Coronary artery (tissue), 2 donors: ENCODE measurements around the gene SMARCD3.

Source experiments
- DNase-seq: peaks from one replicate; pipeline ENCODE4 v3.0.0-alpha.2; 2017; ENCODE audit warnings: low spot score
- H3K27ac ChIP-seq, 2 donors: fragments of 200-600 bp; sonication (generic); one replicate each; pipeline ENCODE4 v1.5.1; 2016 to 2019
- H3K4me3 ChIP-seq: fragments of 200-600 bp; sonication (generic); 2 replicates; pipeline ENCODE4 v1.5.1; 2016; ENCODE audit warnings: mild to moderate bottlenecking, moderate library complexity
- TF ChIP-seq, protein P1 (sequence below): fragments of 200-600 bp; sonication (generic); IDR thresholded peaks from one replicate; pipeline ENCODE4 v1.5.1; 2019; ENCODE audit warnings: antibody characterized with exemption

Gene SMARCD3

DNA sequence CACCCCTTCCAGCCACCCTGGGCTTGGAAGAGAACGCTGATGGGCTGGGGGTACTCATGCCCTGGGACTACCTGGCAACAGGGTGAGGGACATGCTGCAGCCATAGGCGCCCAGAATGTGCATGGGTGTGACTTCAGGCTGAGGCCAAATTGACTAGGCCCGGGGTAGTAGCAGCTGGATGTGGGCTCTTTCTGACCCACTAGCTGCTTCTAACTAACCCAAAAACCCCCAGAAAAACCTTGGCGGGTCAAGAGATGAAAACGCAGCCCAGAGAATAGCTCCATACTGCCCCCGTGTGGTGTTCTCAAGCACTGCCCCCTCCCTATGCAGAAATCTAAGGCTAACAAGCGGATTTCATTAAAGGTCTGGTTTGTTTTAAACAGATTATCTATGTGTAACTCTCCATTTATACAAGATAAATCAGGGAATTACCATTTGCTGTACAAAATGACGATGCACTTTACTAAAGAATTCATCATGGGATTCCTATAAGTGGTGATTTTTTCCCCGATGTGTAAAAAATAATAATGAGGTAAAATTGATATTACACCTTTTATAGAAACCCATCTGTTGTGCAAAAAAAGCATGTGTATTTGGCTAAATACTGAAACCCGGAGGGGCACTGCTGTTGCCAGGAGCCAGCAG lies 4.2 kb downstream of the SMARCD3 start:
- Histone ChIP-seq H3K4me3 (peak overlapping the region; percentile 94), H3K27ac (peak overlapping the region; percentile 9 to 99)
- TF ChIP-seq, protein P1, sequence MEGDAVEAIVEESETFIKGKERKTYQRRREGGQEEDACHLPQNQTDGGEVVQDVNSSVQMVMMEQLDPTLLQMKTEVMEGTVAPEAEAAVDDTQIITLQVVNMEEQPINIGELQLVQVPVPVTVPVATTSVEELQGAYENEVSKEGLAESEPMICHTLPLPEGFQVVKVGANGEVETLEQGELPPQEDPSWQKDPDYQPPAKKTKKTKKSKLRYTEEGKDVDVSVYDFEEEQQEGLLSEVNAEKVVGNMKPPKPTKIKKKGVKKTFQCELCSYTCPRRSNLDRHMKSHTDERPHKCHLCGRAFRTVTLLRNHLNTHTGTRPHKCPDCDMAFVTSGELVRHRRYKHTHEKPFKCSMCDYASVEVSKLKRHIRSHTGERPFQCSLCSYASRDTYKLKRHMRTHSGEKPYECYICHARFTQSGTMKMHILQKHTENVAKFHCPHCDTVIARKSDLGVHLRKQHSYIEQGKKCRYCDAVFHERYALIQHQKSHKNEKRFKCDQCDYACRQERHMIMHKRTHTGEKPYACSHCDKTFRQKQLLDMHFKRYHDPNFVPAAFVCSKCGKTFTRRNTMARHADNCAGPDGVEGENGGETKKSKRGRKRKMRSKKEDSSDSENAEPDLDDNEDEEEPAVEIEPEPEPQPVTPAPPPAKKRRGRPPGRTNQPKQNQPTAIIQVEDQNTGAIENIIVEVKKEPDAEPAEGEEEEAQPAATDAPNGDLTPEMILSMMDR: peak; percentile 86
- no peak for DNase-seq

DNA sequence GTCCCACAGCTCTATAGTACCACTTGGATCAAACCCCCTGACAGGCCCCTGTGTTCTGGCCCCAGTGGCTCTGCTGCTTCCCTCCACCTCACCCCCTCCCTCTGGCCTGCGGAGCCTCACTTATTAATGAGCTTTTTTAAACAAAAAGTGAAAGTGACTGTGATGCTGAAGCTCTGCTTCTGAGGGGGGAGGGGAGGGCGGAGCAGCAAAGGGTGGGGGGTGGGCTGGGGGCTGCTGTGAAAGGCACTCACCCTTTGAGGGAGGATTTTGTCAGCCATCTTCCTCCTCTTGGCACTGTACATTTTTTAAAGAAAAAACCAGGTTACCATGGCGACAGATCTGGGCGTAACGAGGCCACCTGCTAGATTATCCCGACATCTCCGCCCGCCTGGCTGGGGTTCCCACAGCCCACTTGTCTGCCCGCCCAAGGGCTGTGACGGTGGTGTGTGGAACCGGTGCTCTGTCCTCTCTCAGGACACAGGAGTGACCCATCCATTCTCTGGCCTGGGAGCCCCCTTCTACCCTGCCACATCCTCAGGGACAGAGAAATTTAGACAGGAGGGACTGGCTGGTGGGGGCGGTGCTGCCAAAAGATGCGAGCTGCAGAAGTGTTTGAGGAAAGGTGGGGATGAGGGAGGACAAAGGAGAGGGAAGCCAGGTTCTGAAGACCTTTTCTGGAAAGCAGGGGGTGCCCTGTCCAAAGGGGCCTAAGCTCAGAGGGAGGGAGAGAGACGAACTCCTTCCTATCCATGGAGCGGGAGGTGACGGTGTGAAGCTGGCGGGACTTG lies 4.9 kb downstream of the SMARCD3 start:
- Histone ChIP-seq H3K4me3 (peak overlapping the region; percentile 23), H3K27ac (peak overlapping the region; percentile 9 to 29)
- DNase-seq: no peak
- TF ChIP-seq, protein P1: no peak

DNA sequence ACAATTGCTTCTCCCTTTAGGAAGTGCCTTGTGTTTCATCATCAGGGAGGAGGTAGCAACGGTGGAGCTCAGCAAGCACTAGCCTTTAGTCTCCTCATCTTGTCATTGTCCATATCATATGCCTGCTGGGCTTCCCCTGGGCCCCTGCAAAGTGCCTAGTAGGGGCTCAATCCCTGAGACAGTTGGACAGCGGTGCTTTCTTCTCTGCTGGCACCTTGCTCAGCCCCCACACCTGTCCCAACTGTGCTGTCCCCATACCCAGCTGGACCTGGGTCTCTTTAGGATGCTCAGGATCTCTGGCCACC lies 5.5 kb downstream of the SMARCD3 start:
- TF ChIP-seq, protein P1: no peak
- H3K27ac ChIP-seq: no peak overlapping the region
- no peak overlapping the region for H3K4me3 ChIP-seq
- no peak for DNase-seq

DNA sequence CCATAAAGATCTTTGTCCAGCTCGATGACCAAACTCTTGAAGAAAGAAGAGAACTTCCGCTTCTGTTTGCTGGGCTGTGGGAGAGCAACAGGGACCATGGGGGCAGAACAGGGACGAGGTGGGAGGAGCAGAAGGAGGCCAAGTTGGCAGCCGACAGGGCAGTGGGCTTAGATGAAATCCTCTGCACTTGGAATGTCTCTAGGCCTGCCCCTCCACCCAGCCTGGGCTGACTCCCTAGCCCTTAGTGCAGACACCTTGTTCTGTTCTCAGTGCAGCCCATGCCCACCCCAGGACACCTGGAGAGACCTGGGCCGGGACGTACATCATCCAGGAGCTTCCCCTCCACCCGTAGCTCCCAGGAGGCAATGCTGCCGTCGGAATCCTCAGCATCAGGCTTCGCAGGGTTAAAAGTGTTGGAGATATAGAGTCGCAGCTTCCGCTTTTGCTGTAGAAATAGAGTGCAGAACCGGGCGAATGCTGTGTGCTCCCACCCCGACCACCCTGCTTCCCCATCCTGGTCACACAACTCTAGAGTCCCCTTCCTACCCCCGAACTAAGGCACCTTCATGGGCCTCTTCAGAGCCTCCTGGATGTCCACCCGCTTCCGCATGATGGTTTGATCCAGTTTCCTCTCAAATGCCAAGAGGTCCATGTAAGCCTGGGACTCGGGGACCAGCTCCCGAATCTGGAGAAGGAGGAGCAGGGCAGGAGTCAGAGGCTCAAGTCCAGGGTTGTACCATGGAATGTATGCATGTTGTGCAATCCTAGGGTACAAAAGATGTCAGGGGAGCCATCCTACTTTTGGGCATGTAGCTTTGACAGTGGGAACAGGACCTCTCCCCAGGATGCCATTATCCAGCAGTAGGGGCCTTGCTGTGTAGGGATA lies 6.1 kb downstream of the SMARCD3 start:
- TF ChIP-seq, protein P1: no peak
- Histone ChIP-seq H3K27ac (no peak overlapping the region), H3K4me3 (no peak overlapping the region)
- DNase-seq: no peak

DNA sequence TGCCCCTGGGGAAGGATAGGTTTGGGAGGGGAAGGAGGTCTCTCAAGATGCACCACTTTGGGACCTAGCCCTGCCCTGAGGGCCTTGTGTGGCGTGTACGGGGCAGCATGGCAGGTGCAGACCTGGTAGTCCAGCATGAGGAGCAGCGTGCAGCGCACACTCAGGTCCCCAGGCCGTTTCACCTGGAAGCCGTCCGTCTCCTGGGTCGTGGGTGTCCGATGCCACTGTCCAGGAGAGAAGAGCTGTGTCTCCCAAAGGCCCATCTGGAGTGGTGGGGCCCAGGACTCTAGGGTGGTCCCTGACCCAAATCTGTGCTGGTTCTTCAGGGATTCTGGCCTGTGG lies 6.8 kb downstream of the SMARCD3 start:
- DNase-seq: no peak
- no peak overlapping the region for H3K4me3 ChIP-seq
- H3K27ac ChIP-seq: no peak overlapping the region
- TF ChIP-seq, protein P1: no peak

DNA sequence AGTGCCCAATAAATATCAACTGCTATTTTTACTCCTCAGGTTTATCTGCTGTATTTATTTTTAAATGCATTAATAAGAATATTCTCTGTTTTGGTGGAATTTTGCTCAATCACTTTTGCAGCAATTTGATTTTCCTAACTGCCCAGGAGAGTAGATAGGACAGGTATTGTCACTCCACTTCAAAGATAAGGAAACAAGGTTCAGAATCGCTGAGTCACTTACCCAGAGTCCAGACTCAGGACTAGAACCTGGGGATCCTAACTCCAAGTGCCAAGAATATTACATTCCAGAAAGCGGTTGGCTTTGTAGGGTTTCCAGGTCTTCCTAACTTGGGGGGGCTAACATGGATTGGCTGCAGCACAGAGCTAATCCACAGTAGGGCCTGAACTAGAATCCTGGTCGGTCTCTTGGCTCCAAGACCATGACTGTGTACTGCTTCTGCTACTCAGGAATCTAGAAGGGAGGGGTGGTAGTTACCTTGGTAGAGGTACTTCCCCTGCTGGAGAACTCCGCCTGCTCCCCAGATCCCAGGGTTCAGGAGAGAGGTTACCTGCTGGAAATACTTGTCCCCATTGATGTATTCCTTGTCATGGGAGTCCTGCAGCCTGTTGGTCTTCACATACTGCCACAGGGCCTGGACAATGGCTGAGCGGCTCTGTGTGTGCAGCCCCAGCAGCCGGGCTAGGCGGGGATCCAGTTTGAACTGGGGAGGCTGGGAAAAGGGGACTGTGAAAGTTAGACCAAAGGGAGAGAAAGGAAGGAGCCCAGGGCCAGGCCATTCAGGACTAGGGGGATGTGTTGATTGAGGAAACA lies 7.3 kb downstream of the SMARCD3 start:
- Histone ChIP-seq H3K4me3 (no peak overlapping the region), H3K27ac (peak overlapping the region in 1 of 2 donors; percentile 43)
- TF ChIP-seq, protein P1: no peak
- no peak for DNase-seq
